ENCODE measurements around the gene LYSMD4.

DNA sequence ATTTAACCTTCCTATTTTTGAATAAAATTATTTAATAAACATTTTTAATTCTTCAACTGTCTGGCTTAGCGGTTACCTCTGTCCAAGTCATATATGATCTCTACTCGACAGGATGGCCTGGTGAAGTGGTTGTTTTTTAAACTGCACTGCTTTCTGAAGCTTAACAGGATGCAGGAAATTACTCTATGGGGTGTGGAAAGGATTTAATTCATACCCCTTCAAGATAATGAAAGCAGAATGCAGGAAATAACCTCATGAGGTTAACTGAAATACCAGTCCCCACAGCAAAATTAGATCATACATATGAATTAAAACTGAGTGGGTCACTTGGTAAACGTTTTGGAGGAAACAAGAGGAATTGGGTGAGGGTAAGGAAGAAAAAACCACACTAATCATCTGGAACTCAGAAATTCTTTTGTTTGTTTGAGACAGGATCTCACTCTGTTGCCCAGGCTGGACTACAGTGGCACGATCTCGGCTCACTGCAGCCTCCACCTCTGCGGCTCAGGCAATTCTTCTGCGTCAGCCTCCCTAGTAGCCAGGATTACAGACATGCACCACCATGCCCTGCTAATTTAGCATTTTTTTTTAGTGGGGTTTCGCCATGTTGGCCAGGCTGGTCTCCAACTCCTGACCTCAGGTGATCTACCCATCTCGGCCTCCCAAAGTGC lies 50.1 kb downstream of the LYSMD4 start:
- TF ChIP-seq, protein P1, sequence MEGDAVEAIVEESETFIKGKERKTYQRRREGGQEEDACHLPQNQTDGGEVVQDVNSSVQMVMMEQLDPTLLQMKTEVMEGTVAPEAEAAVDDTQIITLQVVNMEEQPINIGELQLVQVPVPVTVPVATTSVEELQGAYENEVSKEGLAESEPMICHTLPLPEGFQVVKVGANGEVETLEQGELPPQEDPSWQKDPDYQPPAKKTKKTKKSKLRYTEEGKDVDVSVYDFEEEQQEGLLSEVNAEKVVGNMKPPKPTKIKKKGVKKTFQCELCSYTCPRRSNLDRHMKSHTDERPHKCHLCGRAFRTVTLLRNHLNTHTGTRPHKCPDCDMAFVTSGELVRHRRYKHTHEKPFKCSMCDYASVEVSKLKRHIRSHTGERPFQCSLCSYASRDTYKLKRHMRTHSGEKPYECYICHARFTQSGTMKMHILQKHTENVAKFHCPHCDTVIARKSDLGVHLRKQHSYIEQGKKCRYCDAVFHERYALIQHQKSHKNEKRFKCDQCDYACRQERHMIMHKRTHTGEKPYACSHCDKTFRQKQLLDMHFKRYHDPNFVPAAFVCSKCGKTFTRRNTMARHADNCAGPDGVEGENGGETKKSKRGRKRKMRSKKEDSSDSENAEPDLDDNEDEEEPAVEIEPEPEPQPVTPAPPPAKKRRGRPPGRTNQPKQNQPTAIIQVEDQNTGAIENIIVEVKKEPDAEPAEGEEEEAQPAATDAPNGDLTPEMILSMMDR (IDR thresholded peaks at IDR 0.05), result no peak
- no peak for TF ChIP-seq POLR2A (IDR thresholded peaks at IDR 0.05)
- TF ChIP-seq EP300 (IDR thresholded peaks at IDR 0.05; ENCODE audit: low read depth), result no peak
